ENCODE measurements around the gene TMEM170B.

GRCh38 chr6:11543919-11544518, 6.5 kb downstream of the TMEM170B start:
- TF ChIP-seq CTCF (conservative IDR thresholded peaks at IDR 0.05) (no peak), EZH2 (IDR thresholded peaks at IDR 0.05; ENCODE audit: low read depth) (no peak)

Data from PC-9 (cell line).